ENCODE measurements around the gene ASTN2. TPM values are rescaled to one million over a fixed set of nuclear protein-coding genes. Genes with fewer than 3 reads are reported as not detected.

Gene ASTN2
- total RNA-seq, 1 experiment from 2014 or later, result 4.8 TPM

DNA sequence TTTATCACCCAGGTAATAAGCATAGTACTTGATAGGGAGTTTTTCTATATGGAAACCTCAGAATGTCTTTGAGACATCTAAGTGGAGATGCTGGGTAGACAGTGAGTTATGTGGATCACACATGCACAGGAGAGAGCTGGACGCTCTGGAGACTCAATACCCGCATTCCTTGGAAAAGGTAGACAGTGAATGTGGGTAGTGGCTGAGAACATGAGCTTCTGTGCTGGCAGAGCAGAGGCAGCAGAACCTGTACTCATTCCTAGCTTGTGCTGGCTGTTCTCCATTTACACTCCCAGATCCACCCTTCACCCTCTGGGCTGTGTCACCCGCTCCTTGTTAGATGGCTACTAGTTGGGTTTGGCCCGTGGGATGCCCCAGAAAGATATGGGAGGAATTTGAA lies 269.8 kb downstream of the ASTN2 start:
- Histone ChIP-seq H2AFZ (ENCODE audit: low read depth, low read length, poor library complexity, severe bottlenecking) (no peak overlapping the region), H3K27ac (ENCODE audit: low read depth, low read length) (no peak overlapping the region), H3K4me2 (ENCODE audit: low read length) (no peak overlapping the region), H3K9me3 (ENCODE audit: control insufficient read depth in 1 of 2, insufficient read depth in 1 of 2, low read depth in 1 of 2, low read length in 2 of 2) (no peaks in the 10 kb centered on the region; a peak in 1 of 4 replicates), H3K9me2 (ENCODE audit: insufficient read depth) (no peaks in the 10 kb centered on the region), H3K4me3 (replicated peaks in 1 of 2; ENCODE audit: low read depth in 1 of 2, low read length in 2 of 2) (no peak overlapping the region), H3K36me3 (ENCODE audit: control insufficient read depth in 1 of 2, insufficient read depth in 2 of 2, low read length in 2 of 2) (no peaks in the 10 kb centered on the region), H3K27me3 (ENCODE audit: insufficient read depth, low read length) (no peaks in the 10 kb centered on the region), H3K9ac (ENCODE audit: low read length) (no peak overlapping the region), H3K4me1 (ENCODE audit: control insufficient read depth in 1 of 2, insufficient read depth in 2 of 2, low read length in 2 of 2) (no peaks in the 10 kb centered on the region), H4K20me1 (ENCODE audit: insufficient read depth) (no peaks in the 10 kb centered on the region), H3K79me2 (ENCODE audit: insufficient read depth, low read length) (no peaks in the 10 kb centered on the region)
- BruUV-seq (replicated peaks), result no TSS peak
- RAD21 ChIA-PET (ENCODE audit: low non-redundant PET in 1 of 2, low total read pairs in 2 of 2, uncharacterized antibody in 2 of 2, unreplicated experiment in 2 of 2), result no interaction called here
- POLR2A ChIA-PET, result no interaction called here
- DNase-seq (ENCODE audit: low read depth, low spot score) (no peak), ATAC-seq (no peak)
- CTCF ChIA-PET, result no interaction called here
- TF ChIP-seq CBX3 (IDR thresholded peaks at IDR 0.05; ENCODE audit: low read depth), result no peak
- no peak for TF ChIP-seq EZH2phosphoT487 (IDR thresholded peaks at IDR 0.05; ENCODE audit: borderline replicate concordance)
- no peak for TF ChIP-seq ZNF274 (IDR thresholded peaks at IDR 0.05; ENCODE audit: low read depth, low read length)
- no peak for TF ChIP-seq SP1 (IDR thresholded peaks at IDR 0.05; ENCODE audit: low read depth)
- no peak for TF ChIP-seq SRF (IDR thresholded peaks at IDR 0.05; ENCODE audit: low read depth)
- no peak for TF ChIP-seq POLR2A (IDR thresholded peaks at IDR 0.05; ENCODE audit: borderline replicate concordance, extremely low read depth, insufficient read depth, insufficient read length)
- no peak for TF ChIP-seq SIN3A (IDR thresholded peaks at IDR 0.05; ENCODE audit: low read depth)
- TF ChIP-seq ELF1 (IDR thresholded peaks at IDR 0.05; ENCODE audit: borderline replicate concordance, low read depth), result no peak
- TF ChIP-seq CEBPB (IDR thresholded peaks at IDR 0.05; ENCODE audit: low read depth), result no peak
- TF ChIP-seq ZBTB33 (IDR thresholded peaks at IDR 0.05; ENCODE audit: extremely low read depth, insufficient replicate concordance, low read length), result no peak
- TF ChIP-seq REST (IDR thresholded peaks at IDR 0.05; ENCODE audit: low read depth), result no peak
- no peak for TF ChIP-seq YY1 (IDR thresholded peaks at IDR 0.05; ENCODE audit: extremely low read depth, insufficient replicate concordance, low read depth, low read length)
- no peak for TF ChIP-seq ZFX (IDR thresholded peaks at IDR 0.05)
- intact Hi-C loops (cut with micrococcal nuclease), result no loop called here
